AG04450 (cell line): ENCODE data around the gene EXOC3L2. TPM values are rescaled to one million over a fixed set of nuclear protein-coding genes. Genes with fewer than 3 reads are reported as not detected.

Source experiments
- CTCF ChIA-PET: fragments of 300-600, 350-600 bp; formaldehyde crosslinking; extraction: SDS; loops from one replicate; lab custom pipeline; 2022; ENCODE audit warnings: antibody characterized with exemption, inconsistent platforms; lab: Charles Lee
- POLR2A ChIA-PET: fragments of 350-600 bp; formaldehyde crosslinking; extraction: SDS; loops from one replicate; lab custom pipeline; 2021; ENCODE audit warnings: antibody characterized with exemption, inconsistent platforms; lab: Yijun Ruan, JAX
- DNase-seq: peaks from one replicate; pipeline ENCODE4 v3.0.0-alpha.2; 2011; ENCODE audit warnings: low read depth, low spot score
- H3K27ac ChIP-seq: one replicate; pipeline ENCODE4 v1.5.1; 2012; ENCODE audit warnings: low read depth, low read length, control low read depth
- H3K27me3 ChIP-seq: one replicate; pipeline ENCODE4 v1.6.0; 2012; ENCODE audit warnings: low read length; ENCODE audit not compliant: control insufficient read depth, insufficient read depth
- H3K4me3 ChIP-seq: 2 replicates; pipeline ENCODE4 v1.5.1; 2011; ENCODE audit warnings: mild to moderate bottlenecking, low read depth, low read length, control low read depth
- H3K9me3 ChIP-seq: 2 replicates; pipeline ENCODE4 v1.5.1; 2012; ENCODE audit warnings: low read length; ENCODE audit not compliant: control insufficient read depth, insufficient read depth
- polyA plus RNA-seq: library from polyadenylated mRNA; depleted of rRNA; stranded (reverse); fragments of >200 nt; gene quantifications from 2 replicates; pipeline ENCODE4 v1.2.3, GENCODE V29; 2011
- TF ChIP-seq, protein P1 (sequence below): IDR thresholded peaks from 2 replicates; pipeline ENCODE4 v1.5.1; 2011; ENCODE audit warnings: low read depth, low read length, control low read depth, inconsistent platforms

The EXOC3L2 gene
- polyA plus RNA-seq, 1 experiment = not detected

DNA sequence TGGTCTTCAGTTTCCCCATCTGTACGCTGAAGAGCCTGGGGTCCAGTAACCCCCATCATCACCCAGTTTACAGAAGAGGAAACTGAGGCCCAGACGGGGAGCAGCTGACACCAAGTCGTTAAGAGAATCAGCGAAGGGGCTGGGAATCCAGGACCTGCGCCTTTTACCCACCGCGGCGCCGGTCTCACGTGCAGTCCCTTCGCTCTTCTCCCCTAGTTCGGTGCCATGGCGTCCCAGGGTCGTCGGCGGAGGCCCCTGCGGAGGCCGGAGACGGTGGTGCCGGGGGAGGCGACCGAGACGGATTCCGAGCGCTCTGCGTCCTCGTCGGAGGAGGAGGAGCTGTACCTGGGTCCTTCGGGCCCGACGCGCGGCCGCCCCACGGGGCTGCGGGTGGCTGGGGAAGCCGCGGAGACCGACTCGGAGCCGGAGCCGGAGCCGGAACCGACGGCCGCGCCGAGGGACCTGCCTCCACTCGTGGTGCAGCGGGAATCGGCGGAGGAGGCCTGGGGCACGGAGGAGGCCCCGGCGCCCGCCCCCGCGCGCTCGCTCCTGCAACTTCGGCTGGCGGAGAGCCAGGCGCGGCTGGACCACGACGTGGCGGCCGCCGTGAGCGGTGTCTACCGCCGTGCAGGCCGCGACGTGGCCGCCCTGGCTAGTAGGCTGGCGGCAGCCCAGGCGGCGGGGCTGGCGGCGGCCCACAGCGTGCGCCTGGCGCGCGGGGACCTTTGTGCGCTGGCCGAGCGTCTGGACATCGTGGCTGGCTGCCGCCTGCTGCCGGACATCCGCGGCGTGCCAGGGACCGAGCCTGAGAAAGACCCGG, 65.9 kb downstream of the EXOC3L2 start:
- no peaks in the 10 kb centered on the region for H3K27me3 ChIP-seq
- DNase-seq = no peak
- CTCF ChIA-PET = interaction anchor here (1.4 kb wide), 1 partner anchor 67 kb away, joined by 4 read pairs; no protein-coding TSS in a partner anchor
- TF ChIP-seq, protein P1, sequence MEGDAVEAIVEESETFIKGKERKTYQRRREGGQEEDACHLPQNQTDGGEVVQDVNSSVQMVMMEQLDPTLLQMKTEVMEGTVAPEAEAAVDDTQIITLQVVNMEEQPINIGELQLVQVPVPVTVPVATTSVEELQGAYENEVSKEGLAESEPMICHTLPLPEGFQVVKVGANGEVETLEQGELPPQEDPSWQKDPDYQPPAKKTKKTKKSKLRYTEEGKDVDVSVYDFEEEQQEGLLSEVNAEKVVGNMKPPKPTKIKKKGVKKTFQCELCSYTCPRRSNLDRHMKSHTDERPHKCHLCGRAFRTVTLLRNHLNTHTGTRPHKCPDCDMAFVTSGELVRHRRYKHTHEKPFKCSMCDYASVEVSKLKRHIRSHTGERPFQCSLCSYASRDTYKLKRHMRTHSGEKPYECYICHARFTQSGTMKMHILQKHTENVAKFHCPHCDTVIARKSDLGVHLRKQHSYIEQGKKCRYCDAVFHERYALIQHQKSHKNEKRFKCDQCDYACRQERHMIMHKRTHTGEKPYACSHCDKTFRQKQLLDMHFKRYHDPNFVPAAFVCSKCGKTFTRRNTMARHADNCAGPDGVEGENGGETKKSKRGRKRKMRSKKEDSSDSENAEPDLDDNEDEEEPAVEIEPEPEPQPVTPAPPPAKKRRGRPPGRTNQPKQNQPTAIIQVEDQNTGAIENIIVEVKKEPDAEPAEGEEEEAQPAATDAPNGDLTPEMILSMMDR = no peak
- POLR2A ChIA-PET = interaction anchor here (0.9 to 2.0 kb wide), 5 partner anchors 14 to 147 kb away, joined by 3 to 10 read pairs (median 4); no protein-coding TSS in a partner anchor
- no peaks in the 10 kb centered on the region; the same call in 1 of the 2 replicates for H3K9me3 ChIP-seq
- H3K4me3 ChIP-seq = peak overlapping the region; percentile 97
- peak overlapping the region; percentile 90 for H3K27ac ChIP-seq

DNA sequence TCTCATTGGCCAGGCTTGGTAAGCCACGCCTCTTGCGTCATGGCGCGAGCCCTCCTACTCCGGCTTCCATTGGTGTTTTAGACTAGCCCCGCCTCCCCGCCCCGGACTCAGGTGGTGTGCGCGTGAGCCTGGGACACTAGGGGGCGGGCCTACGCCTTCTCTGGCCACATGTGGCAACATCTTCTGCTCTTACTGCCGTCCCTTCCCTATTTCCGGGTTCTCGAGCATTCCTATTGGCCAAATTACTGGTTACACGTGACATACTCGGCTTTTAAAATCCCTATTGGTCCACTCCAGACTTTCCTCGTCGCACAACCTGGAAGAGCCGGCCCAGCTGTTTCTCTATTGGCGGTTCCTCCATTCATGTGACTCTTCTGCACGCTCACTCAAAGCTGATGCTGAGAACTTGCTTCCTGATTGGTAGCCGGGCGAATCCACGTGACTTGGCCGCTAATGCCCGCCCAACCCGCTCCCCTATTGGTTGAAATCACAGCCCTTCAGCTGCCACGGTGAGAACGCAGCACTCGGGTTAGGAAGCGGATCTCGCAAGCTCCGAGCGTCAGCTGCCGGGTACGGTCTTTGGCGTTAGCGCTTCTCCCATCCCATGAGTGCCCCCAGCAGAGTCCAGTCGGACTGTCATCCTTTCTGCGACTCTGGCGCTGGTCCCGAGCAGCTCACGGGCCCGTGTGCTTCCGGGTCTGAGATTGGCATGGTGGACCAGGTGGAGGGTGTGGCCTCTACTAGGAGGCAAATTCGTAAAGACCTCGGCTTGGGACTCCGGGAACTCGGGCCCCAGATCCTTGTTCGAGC, 66.7 kb downstream of the EXOC3L2 start, which contains the start of gene BLOC1S3:
Gene BLOC1S3 (plus strand): TSS at position 523 of the 810 bp plus-strand sequence. CDS start 513 bp downstream, outside the sequence.
- ChIA-PET POLR2A (interaction anchor here (0.6 to 2.0 kb wide), 11 partner anchors 11 to 224 kb away, joined by 3 to 10 read pairs (median 4); no protein-coding TSS in a partner anchor), CTCF (interaction anchor here (0.7 to 2.1 kb wide), 3 partner anchors 9 to 71 kb away, joined by 3 to 5 read pairs (median 4); no protein-coding TSS in a partner anchor)
- TF ChIP-seq, protein P1 = peak; percentile 36; the same call in 1 of the 2 replicates
- no peaks in the 10 kb centered on the region for H3K27me3 ChIP-seq
- DNase-seq = peak; percentile 100
- no peaks in the 10 kb centered on the region; the same call in 1 of the 2 replicates for H3K9me3 ChIP-seq
- H3K4me3 ChIP-seq = peak within 1 kb of the TSS; percentile 97
- H3K27ac ChIP-seq = peak within 1 kb of the TSS; percentile 97

DNA sequence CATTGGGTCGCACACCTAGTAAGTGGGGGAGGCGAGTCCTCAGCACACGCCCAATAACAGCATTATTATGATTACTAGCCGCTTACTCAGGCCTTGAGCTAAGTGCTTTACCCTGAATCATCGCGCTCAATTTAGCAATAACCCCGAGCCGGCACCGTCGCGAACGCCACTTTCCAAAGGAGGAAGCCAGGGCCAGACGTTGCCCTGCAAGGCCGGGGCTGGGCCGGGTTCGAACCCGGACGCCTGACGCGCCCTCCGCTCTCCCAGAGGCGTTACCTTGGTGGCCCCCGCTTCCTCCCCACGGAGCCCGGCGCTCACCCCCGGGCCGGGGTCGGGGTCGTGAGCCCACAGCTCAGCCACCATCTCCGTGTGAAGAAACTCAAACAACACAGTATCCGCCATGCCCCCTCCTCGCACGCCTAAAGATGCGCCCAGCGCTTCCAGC, 67.4 kb downstream of the EXOC3L2 start, which contains the start of gene TRAPPC6A:
Gene TRAPPC6A (minus strand): TSS at position 421 of the 445 bp plus-strand sequence. CDS start 19 bp downstream, at position 402.
- ChIA-PET CTCF (interaction anchor here (0.7 to 2.1 kb wide), 3 partner anchors 9 to 72 kb away, joined by 3 to 5 read pairs (median 4); no protein-coding TSS in a partner anchor), POLR2A (interaction anchor here (0.8 to 2.0 kb wide), 8 partner anchors 10 to 223 kb away, joined by 3 to 10 read pairs (median 4); no protein-coding TSS in a partner anchor)
- no peak for DNase-seq
- Histone ChIP-seq H3K27ac (peak within 1 kb of the TSS; percentile 97), H3K4me3 (peak within 1 kb of the TSS; percentile 97), H3K27me3 (no peaks in the 10 kb centered on the region), H3K9me3 (no peaks in the 10 kb centered on the region; the same call in 1 of the 2 replicates)
- TF ChIP-seq, protein P1 = no peak

DNA sequence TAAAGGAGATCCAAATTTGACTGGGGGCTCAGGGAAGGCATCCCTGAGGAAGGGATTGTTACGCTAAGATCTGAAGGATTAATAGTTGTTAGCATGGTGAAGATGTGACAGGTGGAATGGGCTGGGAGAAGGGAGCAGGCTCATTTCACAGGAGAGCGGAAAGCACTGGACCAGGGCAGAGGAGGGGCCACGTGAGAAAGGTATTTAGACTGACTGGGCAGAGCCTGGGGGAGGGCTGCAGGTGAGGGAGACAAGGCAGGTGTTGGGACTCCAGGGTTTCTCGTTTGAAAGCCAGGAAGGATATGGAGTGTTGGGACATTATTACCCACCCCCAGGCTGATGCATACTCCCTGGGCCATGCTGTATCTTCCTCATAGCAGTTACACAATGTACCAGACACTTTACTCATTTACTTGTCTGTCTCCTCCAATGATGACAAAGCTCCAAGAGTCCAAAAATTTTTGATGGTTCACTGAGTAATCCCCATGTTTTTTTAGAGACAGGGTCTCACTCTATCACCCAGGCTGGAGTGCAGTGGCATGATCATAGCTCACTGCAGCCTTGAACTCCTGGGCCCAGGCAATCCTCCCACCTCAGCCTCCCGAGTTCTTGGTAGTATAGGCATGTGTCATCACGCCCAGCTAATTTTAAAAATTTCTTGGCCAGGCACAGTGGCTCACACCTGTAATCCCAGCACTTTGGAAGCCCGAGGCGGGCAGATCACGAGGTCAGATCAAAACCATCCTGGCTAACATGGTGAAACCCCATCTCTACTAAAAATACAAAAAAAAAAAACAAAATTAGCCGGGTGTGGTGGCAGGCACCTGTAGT, 69.5 kb downstream of the EXOC3L2 start:
- H3K4me3 ChIP-seq = no peak overlapping the region
- no peaks in the 10 kb centered on the region; the same call in 1 of the 2 replicates for H3K9me3 ChIP-seq
- no peaks in the 10 kb centered on the region for H3K27me3 ChIP-seq
- ChIA-PET POLR2A (no interaction called here), CTCF (no interaction called here)
- DNase-seq = no peak
- H3K27ac ChIP-seq = no peak overlapping the region
- TF ChIP-seq, protein P1 = no peak
